ENCODE results near the gene YBX1. TPM values are rescaled to one million over a fixed set of nuclear protein-coding genes. Genes with fewer than 3 reads are reported as not detected.

YBX1 gene
- total and polyA plus RNA-seq, 4 experiments from 2014 or later: 69.9 to 328 (median 217) TPM

DNA sequence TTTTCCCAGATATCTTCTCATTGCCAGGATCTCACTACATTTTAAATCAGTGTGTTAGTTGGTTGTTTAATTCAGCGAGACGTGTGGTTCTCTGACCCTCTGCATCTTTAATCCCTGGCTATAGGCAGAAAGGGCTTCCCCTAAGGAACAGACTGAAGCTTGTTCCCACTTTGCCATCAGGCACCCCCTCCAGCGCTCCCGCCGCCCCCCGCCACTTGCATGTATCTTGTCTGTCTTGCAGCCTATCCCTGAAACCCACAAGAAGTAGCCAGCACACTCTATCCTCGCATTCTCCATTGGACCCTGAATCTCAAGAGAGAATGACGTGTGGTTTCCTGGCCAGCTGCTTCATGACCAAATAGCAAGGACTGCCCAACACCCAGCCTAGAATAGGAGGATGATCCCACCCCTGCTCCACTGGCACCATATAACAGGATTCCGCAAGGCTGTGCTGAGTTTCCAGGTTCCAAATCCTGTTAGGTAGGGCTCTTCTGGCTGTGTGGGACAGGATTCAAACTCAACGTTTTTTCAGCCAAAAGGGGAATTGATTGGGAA is 50.0 kb downstream of the YBX1 start:
- H3K27me3 Mint-ChIP-seq: peaks cover 0 to 2% of the 10 kb centered on the region in 2 donors
- no peaks in the 10 kb centered on the region for H3K36me3 ChIP-seq (ENCODE audit: insufficient read depth, low read length)
- no peak overlapping the region for H3K27ac Mint-ChIP-seq
- POLR2A ChIA-PET (ENCODE audit: partially characterized antibody): no interaction called here
- no peak overlapping the region for H3K4me3 ChIP-seq (ENCODE audit: low read length in 2 of 2)
- no peaks in the 10 kb centered on the region for H3K9me3 ChIP-seq (ENCODE audit: control insufficient read depth in 1 of 2, low read length in 2 of 2)
- DNase-seq: no peak
- CTCF ChIA-PET (ENCODE audit: partially characterized antibody): no interaction called here
- intact Hi-C loops (cut with micrococcal nuclease): loop anchor here (5.0 kb wide), 1 partner anchor 155 kb away; no protein-coding TSS in a partner anchor
- H3K4me1 ChIP-seq (ENCODE audit: insufficient read depth, low read length): no peaks in the 10 kb centered on the region
- H3K4me3 Mint-ChIP-seq: no peak overlapping the region
- no peaks in the 10 kb centered on the region for H3K27me3 ChIP-seq (ENCODE audit: insufficient read depth, low read length)
- no peak overlapping the region for H3K27ac ChIP-seq (ENCODE audit: low read depth, low read length)
- H3K9me3 Mint-ChIP-seq: no peaks in the 10 kb centered on the region
- no peaks in the 10 kb centered on the region for H3K36me3 Mint-ChIP-seq
- peaks cover 1 to 10% (median 2%) of the 10 kb centered on the region in 4 donors for H3K4me1 Mint-ChIP-seq

DNA sequence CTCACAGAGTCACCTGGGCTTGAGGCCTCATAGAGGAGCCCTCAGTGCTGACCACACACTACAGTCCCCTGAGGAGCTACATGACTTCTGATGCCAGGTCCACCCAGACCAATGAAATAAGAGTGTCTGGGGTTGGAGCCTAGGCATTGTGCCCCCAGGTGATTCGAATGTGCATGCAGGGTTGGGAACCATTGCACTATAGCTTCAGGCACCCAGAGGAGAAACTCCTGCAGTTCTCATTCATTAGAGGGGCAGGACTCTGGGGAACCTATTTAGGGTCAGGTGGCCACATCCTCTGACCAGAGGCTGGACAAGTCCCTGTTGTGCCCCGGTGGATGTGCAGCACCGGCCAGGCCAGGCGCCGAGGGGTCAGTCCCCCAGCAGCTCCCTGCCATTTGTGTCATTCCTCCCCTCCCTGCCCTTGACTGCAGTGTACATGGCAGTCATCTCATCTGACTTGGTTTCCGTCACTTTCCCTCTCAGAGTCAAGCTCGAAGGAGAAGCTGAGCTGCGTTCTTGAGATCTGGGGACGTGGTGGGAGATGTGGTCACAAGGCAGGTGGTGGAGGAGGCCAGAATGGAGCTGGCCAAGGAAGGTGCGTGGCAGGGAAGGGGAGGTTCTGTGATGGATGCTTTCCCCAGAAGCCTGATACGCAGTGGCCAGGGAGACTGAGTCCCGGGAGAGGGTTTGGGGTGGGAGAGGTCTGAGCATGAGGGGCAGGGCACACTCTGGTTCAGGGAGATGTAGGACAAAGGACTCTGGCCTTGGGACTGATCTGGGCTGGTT is 51.4 kb downstream of the YBX1 start:
- peaks cover 0 to 2% of the 10 kb centered on the region in 2 donors for H3K27me3 Mint-ChIP-seq
- CTCF ChIA-PET (ENCODE audit: partially characterized antibody): no interaction called here
- Histone ChIP-seq H3K27me3 (ENCODE audit: insufficient read depth, low read length) (no peaks in the 10 kb centered on the region), H3K27ac (ENCODE audit: low read depth, low read length) (no peak overlapping the region), H3K4me1 (ENCODE audit: insufficient read depth, low read length) (no peaks in the 10 kb centered on the region), H3K36me3 (ENCODE audit: insufficient read depth, low read length) (no peaks in the 10 kb centered on the region), H3K4me3 (ENCODE audit: low read length in 2 of 2) (no peak overlapping the region), H3K9me3 (ENCODE audit: control insufficient read depth in 1 of 2, low read length in 2 of 2) (no peaks in the 10 kb centered on the region)
- H3K27ac Mint-ChIP-seq: no peak overlapping the region
- H3K4me1 Mint-ChIP-seq: peaks cover 1 to 12% (median 5%) of the 10 kb centered on the region in 4 donors
- POLR2A ChIA-PET (ENCODE audit: partially characterized antibody): no interaction called here
- intact Hi-C loops (cut with micrococcal nuclease): loop anchor here (5.0 kb wide), 1 partner anchor 156 kb away; no protein-coding TSS in a partner anchor
- H3K4me3 Mint-ChIP-seq: no peak overlapping the region
- H3K36me3 Mint-ChIP-seq: no peaks in the 10 kb centered on the region
- no peaks in the 10 kb centered on the region for H3K9me3 Mint-ChIP-seq
- no peak for DNase-seq

GRCh38 chr1:42734201-42735035 is 52.2 kb downstream of the YBX1 start:
- Histone ChIP-seq H3K9me3 (ENCODE audit: control insufficient read depth in 1 of 2, low read length in 2 of 2) (no peaks in the 10 kb centered on the region), H3K27ac (ENCODE audit: low read depth, low read length) (no peak overlapping the region), H3K36me3 (ENCODE audit: insufficient read depth, low read length) (no peaks in the 10 kb centered on the region), H3K4me3 (ENCODE audit: low read length in 2 of 2) (no peak overlapping the region), H3K27me3 (ENCODE audit: insufficient read depth, low read length) (no peaks in the 10 kb centered on the region), H3K4me1 (ENCODE audit: insufficient read depth, low read length) (no peaks in the 10 kb centered on the region)
- CTCF ChIA-PET (ENCODE audit: partially characterized antibody): no interaction called here
- POLR2A ChIA-PET (ENCODE audit: partially characterized antibody): no interaction called here
- Mint-ChIP-seq H3K9me3 (no peaks in the 10 kb centered on the region), H3K27me3 (peaks cover 0 to 2% of the 10 kb centered on the region in 2 donors), H3K27ac (no peak overlapping the region), H3K4me1 (peaks cover 1 to 12% (median 5%) of the 10 kb centered on the region in 4 donors), H3K4me3 (no peak overlapping the region), H3K36me3 (no peaks in the 10 kb centered on the region)
- DNase-seq: no peak
- intact Hi-C loops (cut with micrococcal nuclease): loop anchor here (5.0 kb wide), 1 partner anchor 157 kb away; no protein-coding TSS in a partner anchor

GRCh38 chr1:42735056-42735455 is 52.8 kb downstream of the YBX1 start:
- Histone ChIP-seq H3K27me3 (ENCODE audit: insufficient read depth, low read length) (no peaks in the 10 kb centered on the region), H3K36me3 (ENCODE audit: insufficient read depth, low read length) (no peaks in the 10 kb centered on the region), H3K27ac (ENCODE audit: low read depth, low read length) (no peak overlapping the region), H3K9me3 (ENCODE audit: control insufficient read depth in 1 of 2, low read length in 2 of 2) (no peaks in the 10 kb centered on the region), H3K4me1 (ENCODE audit: insufficient read depth, low read length) (no peaks in the 10 kb centered on the region), H3K4me3 (ENCODE audit: low read length in 2 of 2) (no peak overlapping the region)
- H3K4me3 Mint-ChIP-seq: no peak overlapping the region
- CTCF ChIA-PET (ENCODE audit: partially characterized antibody): no interaction called here
- H3K4me1 Mint-ChIP-seq: peaks cover 1 to 12% (median 5%) of the 10 kb centered on the region in 4 donors
- no peak for DNase-seq
- no peak overlapping the region for H3K27ac Mint-ChIP-seq
- peaks cover 0 to 2% of the 10 kb centered on the region in 2 donors for H3K27me3 Mint-ChIP-seq
- POLR2A ChIA-PET (ENCODE audit: partially characterized antibody): no interaction called here
- H3K36me3 Mint-ChIP-seq: no peaks in the 10 kb centered on the region
- H3K9me3 Mint-ChIP-seq: no peaks in the 10 kb centered on the region
- intact Hi-C loops (cut with micrococcal nuclease): no loop called here

- CTCF ChIA-PET (ENCODE audit: partially characterized antibody): no interaction called here
- no peak overlapping the region for H3K27ac ChIP-seq (ENCODE audit: low read depth, low read length)
- Mint-ChIP-seq H3K4me1 (peaks cover 1 to 12% (median 5%) of the 10 kb centered on the region in 4 donors), H3K27me3 (peaks cover 0 to 2% of the 10 kb centered on the region in 2 donors), H3K27ac (no peak overlapping the region), H3K36me3 (no peaks in the 10 kb centered on the region), H3K4me3 (no peak overlapping the region), H3K9me3 (no peaks in the 10 kb centered on the region)
- no peak for DNase-seq
- POLR2A ChIA-PET (ENCODE audit: partially characterized antibody): no interaction called here
- H3K4me1 ChIP-seq (ENCODE audit: insufficient read depth, low read length): no peaks in the 10 kb centered on the region
- no peaks in the 10 kb centered on the region for H3K9me3 ChIP-seq (ENCODE audit: control insufficient read depth in 1 of 2, low read length in 2 of 2)
- no peak overlapping the region for H3K4me3 ChIP-seq (ENCODE audit: low read length in 2 of 2)
- no peaks in the 10 kb centered on the region for H3K27me3 ChIP-seq (ENCODE audit: insufficient read depth, low read length)
- H3K36me3 ChIP-seq (ENCODE audit: insufficient read depth, low read length): no peaks in the 10 kb centered on the region
- intact Hi-C loops (cut with micrococcal nuclease): no loop called here
Observed at GRCh38 chr1:42735477-42736105, 53.4 kb downstream of the YBX1 start.

DNA sequence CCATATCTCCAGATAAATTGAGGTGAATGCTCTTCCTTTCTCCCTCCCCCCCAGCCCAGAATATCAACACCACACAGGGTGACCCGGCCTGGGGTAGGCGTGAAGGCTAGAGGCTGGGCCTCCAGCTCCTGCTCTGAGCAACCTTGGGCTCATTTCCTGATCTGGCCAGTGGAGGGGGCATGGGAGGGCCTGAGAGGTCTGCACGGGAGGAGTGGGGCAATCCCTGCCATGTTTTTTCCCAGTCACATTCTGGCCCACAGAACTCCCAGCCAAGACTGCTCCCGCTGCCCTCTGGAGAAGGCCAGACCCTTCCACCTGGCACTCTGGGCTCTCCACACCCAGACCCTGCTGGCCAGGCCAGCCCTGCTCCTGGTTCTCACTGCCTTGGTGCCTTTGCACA is 53.9 kb downstream of the YBX1 start:
- H3K36me3 Mint-ChIP-seq: no peaks in the 10 kb centered on the region
- H3K9me3 ChIP-seq (ENCODE audit: control insufficient read depth in 1 of 2, low read length in 2 of 2): no peaks in the 10 kb centered on the region
- H3K4me1 Mint-ChIP-seq: peaks cover 1 to 12% (median 5%) of the 10 kb centered on the region in 4 donors
- H3K9me3 Mint-ChIP-seq: no peaks in the 10 kb centered on the region
- peak overlapping the region in 1 of 7 donors; percentile 22 for H3K27ac Mint-ChIP-seq
- H3K27me3 Mint-ChIP-seq: peaks cover 0 to 2% of the 10 kb centered on the region in 2 donors
- H3K36me3 ChIP-seq (ENCODE audit: insufficient read depth, low read length): no peaks in the 10 kb centered on the region
- intact Hi-C loops (cut with micrococcal nuclease): no loop called here
- H3K4me3 Mint-ChIP-seq: no peak overlapping the region
- no peaks in the 10 kb centered on the region for H3K27me3 ChIP-seq (ENCODE audit: insufficient read depth, low read length)
- H3K4me1 ChIP-seq (ENCODE audit: insufficient read depth, low read length): no peaks in the 10 kb centered on the region
- ChIA-PET CTCF (ENCODE audit: partially characterized antibody) (no interaction called here), POLR2A (ENCODE audit: partially characterized antibody) (no interaction called here)
- H3K27ac ChIP-seq (ENCODE audit: low read depth, low read length): no peak overlapping the region
- DNase-seq: no peak
- H3K4me3 ChIP-seq (ENCODE audit: low read length in 2 of 2): no peak overlapping the region

Data from CD4-positive, alpha-beta memory T cell (primary cell).